ENCODE data around the gene AXIN1. TPM values are rescaled to one million over a fixed set of nuclear protein-coding genes. Genes with fewer than 3 reads are reported as not detected.

Gene AXIN1
- total and polyA plus RNA-seq, 2 donors = 20.0 to 24.1 TPM

DNA sequence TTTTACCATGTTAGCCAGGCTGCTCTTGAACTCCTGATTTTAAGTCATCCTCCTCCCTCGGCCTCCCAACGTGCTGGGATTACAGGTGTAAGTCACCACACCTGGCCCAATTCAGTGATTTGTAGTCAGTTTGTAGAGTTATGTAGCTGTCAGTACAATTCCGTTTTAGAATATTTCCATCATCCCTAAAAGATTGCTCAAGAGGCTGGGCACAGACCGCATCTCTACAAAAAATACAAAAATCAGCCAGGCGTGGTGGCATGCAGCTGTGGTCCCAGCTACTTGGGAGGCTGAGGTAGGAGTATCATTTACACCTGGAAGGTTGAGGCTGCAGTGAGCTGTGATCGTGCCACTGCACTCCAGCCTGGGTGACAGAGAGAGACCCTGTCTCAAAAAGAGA is 97.3 kb downstream of the AXIN1 start:
- H3K36me3 ChIP-seq (ENCODE audit: control insufficient read depth in 2 of 2, insufficient read depth in 2 of 2, low read length in 1 of 2) = peaks cover 20 to 35% of the 10 kb centered on the region in 2 donors
- 98% methylated on average over 6 of the region's 6 CpGs for WGBS

DNA sequence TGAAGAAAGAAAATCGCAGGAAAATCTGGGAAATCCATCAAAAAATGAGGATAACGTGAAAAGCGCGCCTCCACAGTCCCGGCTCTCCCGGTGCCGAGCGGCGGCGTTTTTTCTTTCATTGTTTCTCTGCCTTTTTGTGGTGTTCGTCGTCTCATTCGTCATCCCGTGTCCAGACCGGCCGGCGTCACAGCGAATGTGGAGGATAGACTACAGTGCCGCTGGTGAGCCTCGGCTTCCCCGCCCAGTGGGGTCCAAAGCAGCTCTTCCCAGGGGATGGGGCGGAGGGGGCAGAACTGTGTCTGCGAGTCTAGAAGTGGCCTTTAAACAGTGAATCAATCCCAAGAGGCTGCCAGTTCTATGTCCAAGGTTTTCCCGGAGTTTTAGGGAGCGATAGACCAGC is 98.1 kb downstream of the AXIN1 start:
- no peak for DNase-seq (ENCODE audit: low read depth in 6 of 9, low spot score in 9 of 9)
- no peak overlapping the region for H3K4me3 ChIP-seq (ENCODE audit: low read length in 2 of 2)
- H3K4me1 ChIP-seq (ENCODE audit: control insufficient read depth in 2 of 2, insufficient read depth in 2 of 2, low read length in 2 of 2) = peaks cover 0 to 18% of the 10 kb centered on the region in 2 donors
- H3K9me3 ChIP-seq (ENCODE audit: control insufficient read depth in 2 of 2, insufficient read depth in 1 of 2, low read length in 1 of 2) = no peaks in the 10 kb centered on the region
- peaks cover 13 to 31% of the 10 kb centered on the region in 2 donors for H3K36me3 ChIP-seq (ENCODE audit: control insufficient read depth in 2 of 2, insufficient read depth in 2 of 2, low read length in 1 of 2)
- WGBS = 96% methylated on average over 25 of the region's 25 CpGs
- H3K27me3 ChIP-seq (ENCODE audit: control insufficient read depth in 2 of 2, insufficient read depth in 1 of 2, low read length in 1 of 2) = no peaks in the 10 kb centered on the region
- no peak overlapping the region for H3K27ac ChIP-seq (ENCODE audit: low read depth in 1 of 2, low read length in 1 of 2)

More for the DNA sequence above, 97.3 kb downstream of the AXIN1 start:
- Histone ChIP-seq H3K27ac (ENCODE audit: low read depth in 1 of 2, low read length in 1 of 2) (no peak overlapping the region), H3K4me3 (ENCODE audit: low read length in 2 of 2) (no peak overlapping the region), H3K27me3 (ENCODE audit: control insufficient read depth in 2 of 2, insufficient read depth in 1 of 2, low read length in 1 of 2) (no peaks in the 10 kb centered on the region), H3K4me1 (ENCODE audit: control insufficient read depth in 2 of 2, insufficient read depth in 2 of 2, low read length in 2 of 2) (peaks cover 0 to 18% of the 10 kb centered on the region in 2 donors), H3K9me3 (ENCODE audit: control insufficient read depth in 2 of 2, insufficient read depth in 1 of 2, low read length in 1 of 2) (no peaks in the 10 kb centered on the region)
- DNase-seq (ENCODE audit: low read depth in 6 of 9, low spot score in 9 of 9) = no peak

DNA sequence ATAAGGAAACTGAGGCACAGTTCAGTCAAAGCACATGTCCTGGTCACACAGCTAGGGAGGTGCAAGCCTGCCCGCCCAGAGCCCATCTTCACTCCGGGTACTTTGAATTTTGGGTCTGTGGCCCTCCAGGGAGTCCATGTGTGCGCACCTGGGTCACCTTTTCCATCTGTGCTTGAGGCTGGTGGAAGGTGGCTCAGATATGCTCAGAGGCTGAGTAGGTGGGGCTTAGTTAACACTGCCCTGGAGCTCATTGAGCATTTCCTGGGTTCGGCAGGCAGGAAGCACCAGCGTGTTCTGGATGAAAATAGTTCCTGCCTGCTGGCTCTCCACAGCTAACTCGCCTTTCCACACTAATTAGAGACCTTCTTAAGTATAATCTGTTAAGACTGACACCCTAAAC is 98.7 kb downstream of the AXIN1 start:
- H3K27me3 ChIP-seq (ENCODE audit: control insufficient read depth in 2 of 2, insufficient read depth in 1 of 2, low read length in 1 of 2) = no peaks in the 10 kb centered on the region
- peaks cover 0 to 18% of the 10 kb centered on the region in 2 donors for H3K4me1 ChIP-seq (ENCODE audit: control insufficient read depth in 2 of 2, insufficient read depth in 2 of 2, low read length in 2 of 2)
- no peak overlapping the region for H3K27ac ChIP-seq (ENCODE audit: low read depth in 1 of 2, low read length in 1 of 2)
- no peak overlapping the region for H3K4me3 ChIP-seq (ENCODE audit: low read length in 2 of 2)
- H3K36me3 ChIP-seq (ENCODE audit: control insufficient read depth in 2 of 2, insufficient read depth in 2 of 2, low read length in 1 of 2) = peaks cover 12 to 27% of the 10 kb centered on the region in 2 donors
- DNase-seq (ENCODE audit: low read depth in 6 of 9, low spot score in 9 of 9) = peak in 1 of 9 donors; percentile 21
- H3K9me3 ChIP-seq (ENCODE audit: control insufficient read depth in 2 of 2, insufficient read depth in 1 of 2, low read length in 1 of 2) = no peaks in the 10 kb centered on the region
- 82% methylated on average over 6 of the region's 6 CpGs for WGBS

DNA sequence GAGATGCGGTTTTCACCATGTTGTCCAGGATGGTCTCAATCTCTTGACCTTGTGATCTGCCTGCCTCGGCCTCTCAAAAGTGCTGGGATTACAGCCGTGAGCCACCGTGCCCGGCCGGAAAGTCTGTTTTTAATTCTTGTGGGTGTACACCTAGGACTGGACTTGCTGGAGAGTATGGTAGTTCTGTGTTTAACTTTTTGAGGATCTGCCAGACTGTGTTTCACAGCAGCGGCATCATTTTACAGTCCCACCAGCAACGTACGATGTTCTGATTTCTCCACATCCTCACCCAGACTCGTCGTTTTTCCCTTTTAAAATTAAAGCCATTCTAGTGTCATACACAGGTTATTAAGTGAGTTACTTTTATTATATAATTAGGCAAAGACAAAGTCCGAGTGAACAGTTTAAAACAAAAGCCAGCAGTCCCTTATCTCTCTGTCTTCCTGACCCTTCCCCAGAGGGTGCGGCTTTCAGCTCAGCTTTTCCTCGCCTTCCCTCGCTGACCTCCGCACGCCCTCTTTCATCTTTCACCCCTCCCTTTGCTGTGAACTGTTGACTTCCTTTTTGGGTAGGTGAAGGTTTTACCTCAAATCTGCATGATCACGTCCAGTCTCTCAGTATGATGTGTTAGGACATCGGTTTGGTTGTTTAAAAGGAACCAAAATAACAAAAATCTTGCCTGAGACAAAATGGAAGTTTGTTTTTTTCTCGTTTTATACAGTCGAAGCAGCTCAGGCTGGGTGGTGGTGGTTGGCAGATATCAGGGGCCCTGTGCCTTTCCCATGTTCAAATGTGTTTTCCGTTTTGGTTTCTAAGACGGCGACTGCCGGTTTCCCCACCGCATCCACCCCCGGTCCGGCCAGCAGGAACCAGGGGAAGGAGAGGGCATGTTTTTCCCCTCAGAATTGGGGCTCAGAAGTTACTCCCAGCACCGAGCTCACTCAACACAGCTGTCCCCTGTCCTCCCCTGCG is 99.9 kb downstream of the AXIN1 start:
- Histone ChIP-seq H3K36me3 (ENCODE audit: control insufficient read depth in 2 of 2, insufficient read depth in 2 of 2, low read length in 1 of 2) (peaks cover 12 to 27% of the 10 kb centered on the region in 2 donors), H3K27ac (ENCODE audit: low read depth in 1 of 2, low read length in 1 of 2) (peak overlapping the region; percentile 1 to 59), H3K9me3 (ENCODE audit: control insufficient read depth in 2 of 2, insufficient read depth in 1 of 2, low read length in 1 of 2) (no peaks in the 10 kb centered on the region), H3K4me1 (ENCODE audit: control insufficient read depth in 2 of 2, insufficient read depth in 2 of 2, low read length in 2 of 2) (peaks cover 0 to 18% of the 10 kb centered on the region in 2 donors), H3K27me3 (ENCODE audit: control insufficient read depth in 2 of 2, insufficient read depth in 1 of 2, low read length in 1 of 2) (no peaks in the 10 kb centered on the region), H3K4me3 (ENCODE audit: low read length in 2 of 2) (no peak overlapping the region)
- 53% methylated on average over 30 of the region's 30 CpGs for WGBS
- peak in 6 of 9 donors; percentile 14 to 48 (median 20) for DNase-seq (ENCODE audit: low read depth in 6 of 9, low spot score in 9 of 9)

DNA sequence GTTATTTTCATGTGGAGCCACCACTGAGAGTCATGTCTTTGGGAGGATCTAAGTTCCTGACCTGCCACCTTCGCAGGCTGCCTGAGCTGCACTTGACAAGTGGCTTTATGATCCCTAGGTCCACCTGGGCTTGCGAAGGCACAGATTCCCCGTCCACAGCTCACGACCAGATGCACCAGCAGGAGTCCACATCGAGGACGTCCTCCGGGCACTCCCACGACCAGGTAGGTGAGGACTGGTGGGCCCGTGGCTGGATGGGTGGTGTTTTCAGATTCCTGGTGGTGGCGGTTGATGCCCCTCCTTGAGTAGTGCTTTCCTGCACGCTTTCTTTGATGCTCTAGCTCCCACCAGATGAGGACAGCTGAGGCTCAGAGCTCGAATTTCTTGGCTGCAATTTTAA is 103.1 kb downstream of the AXIN1 start:
- Histone ChIP-seq H3K27ac (ENCODE audit: low read depth in 1 of 2, low read length in 1 of 2) (no peak overlapping the region), H3K27me3 (ENCODE audit: control insufficient read depth in 2 of 2, insufficient read depth in 1 of 2, low read length in 1 of 2) (no peaks in the 10 kb centered on the region), H3K36me3 (ENCODE audit: control insufficient read depth in 2 of 2, insufficient read depth in 2 of 2, low read length in 1 of 2) (peaks cover 8 to 9% of the 10 kb centered on the region in 2 donors), H3K4me1 (ENCODE audit: control insufficient read depth in 2 of 2, insufficient read depth in 2 of 2, low read length in 2 of 2) (peaks cover 0 to 18% of the 10 kb centered on the region in 2 donors), H3K9me3 (ENCODE audit: control insufficient read depth in 2 of 2, insufficient read depth in 1 of 2, low read length in 1 of 2) (no peaks in the 10 kb centered on the region), H3K4me3 (ENCODE audit: low read length in 2 of 2) (no peak overlapping the region)
- no peak for DNase-seq (ENCODE audit: low read depth in 6 of 9, low spot score in 9 of 9)
- 92% methylated on average over 12 of the region's 12 CpGs for WGBS

DNA sequence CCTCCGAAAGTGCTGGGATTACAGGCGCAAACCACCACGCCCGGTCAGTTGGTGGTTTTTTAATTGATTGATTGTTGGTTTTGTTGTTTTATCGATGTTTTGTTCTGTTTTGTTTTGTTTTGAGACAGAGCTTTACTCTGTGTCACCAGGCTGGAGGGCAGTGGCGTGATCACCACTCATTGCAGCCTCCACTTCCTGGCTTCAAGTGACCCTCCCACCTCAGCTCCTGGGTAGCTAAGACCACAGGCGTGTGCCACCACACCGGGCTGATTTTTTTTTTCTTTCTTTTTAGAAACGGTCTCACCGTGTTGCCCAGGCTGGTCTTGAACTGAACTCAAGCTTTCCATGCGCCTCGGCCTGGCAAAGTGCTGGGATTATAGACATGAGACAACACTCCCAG is 105.5 kb downstream of the AXIN1 start:
- Histone ChIP-seq H3K27me3 (ENCODE audit: control insufficient read depth in 2 of 2, insufficient read depth in 1 of 2, low read length in 1 of 2) (no peaks in the 10 kb centered on the region), H3K9me3 (ENCODE audit: control insufficient read depth in 2 of 2, insufficient read depth in 1 of 2, low read length in 1 of 2) (no peaks in the 10 kb centered on the region), H3K36me3 (ENCODE audit: control insufficient read depth in 2 of 2, insufficient read depth in 2 of 2, low read length in 1 of 2) (peaks cover 0 to 7% of the 10 kb centered on the region in 2 donors), H3K4me3 (ENCODE audit: low read length in 2 of 2) (no peak overlapping the region), H3K4me1 (ENCODE audit: control insufficient read depth in 2 of 2, insufficient read depth in 2 of 2, low read length in 2 of 2) (no peaks in the 10 kb centered on the region), H3K27ac (ENCODE audit: low read depth in 1 of 2, low read length in 1 of 2) (no peak overlapping the region)
- 98% methylated on average over 12 of the region's 12 CpGs for WGBS
- no peak for DNase-seq (ENCODE audit: low read depth in 6 of 9, low spot score in 9 of 9)

DNA sequence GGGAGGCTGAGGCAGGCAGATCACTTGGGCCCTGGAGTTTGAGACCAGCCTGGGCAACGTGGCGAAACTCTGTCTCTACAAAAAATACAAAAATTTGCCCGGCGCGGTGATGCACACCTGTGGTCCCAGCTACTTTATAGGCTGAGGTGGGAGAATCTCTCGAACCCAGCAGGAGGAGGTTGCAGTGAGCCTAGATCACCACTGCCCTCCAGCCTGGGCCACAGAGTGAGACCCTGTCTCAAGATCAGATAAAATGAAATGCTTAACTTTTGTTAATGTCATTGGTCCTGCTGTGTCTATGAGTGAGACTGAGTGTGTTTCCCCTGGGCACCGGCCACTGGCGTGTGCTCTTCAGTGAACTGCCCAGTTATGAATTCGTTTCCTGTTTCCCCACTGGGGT is 107.4 kb downstream of the AXIN1 start:
- Histone ChIP-seq H3K36me3 (ENCODE audit: control insufficient read depth in 2 of 2, insufficient read depth in 2 of 2, low read length in 1 of 2) (peaks cover 0 to 2% of the 10 kb centered on the region in 2 donors), H3K9me3 (ENCODE audit: control insufficient read depth in 2 of 2, insufficient read depth in 1 of 2, low read length in 1 of 2) (no peaks in the 10 kb centered on the region), H3K27ac (ENCODE audit: low read depth in 1 of 2, low read length in 1 of 2) (no peak overlapping the region), H3K27me3 (ENCODE audit: control insufficient read depth in 2 of 2, insufficient read depth in 1 of 2, low read length in 1 of 2) (no peaks in the 10 kb centered on the region), H3K4me3 (ENCODE audit: low read length in 2 of 2) (no peak overlapping the region), H3K4me1 (ENCODE audit: control insufficient read depth in 2 of 2, insufficient read depth in 2 of 2, low read length in 2 of 2) (no peaks in the 10 kb centered on the region)
- DNase-seq (ENCODE audit: low read depth in 6 of 9, low spot score in 9 of 9) = no peak
- 97% methylated on average over 9 of the region's 9 CpGs for WGBS

DNA sequence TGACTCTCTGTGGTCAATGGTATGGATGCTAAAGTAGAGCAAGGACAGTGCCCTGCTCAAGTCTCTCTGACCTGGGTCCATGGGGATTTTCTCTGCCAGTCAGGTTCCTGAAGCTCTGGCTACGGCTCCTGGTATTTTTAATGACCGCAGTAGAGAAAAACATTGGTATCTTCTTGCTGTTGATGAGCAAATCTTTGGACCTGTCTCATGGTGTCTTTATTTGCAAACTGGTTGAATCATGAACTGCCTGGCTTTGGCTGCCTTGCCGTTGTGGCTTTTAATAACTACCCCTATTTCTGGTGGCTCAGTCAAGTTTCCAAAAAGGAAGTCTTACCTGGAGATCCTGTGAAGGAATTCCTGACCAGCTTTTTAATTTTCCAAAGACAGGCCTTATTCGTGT is 109.2 kb downstream of the AXIN1 start:
- Histone ChIP-seq H3K9me3 (ENCODE audit: control insufficient read depth in 2 of 2, insufficient read depth in 1 of 2, low read length in 1 of 2) (no peaks in the 10 kb centered on the region), H3K4me1 (ENCODE audit: control insufficient read depth in 2 of 2, insufficient read depth in 2 of 2, low read length in 2 of 2) (no peaks in the 10 kb centered on the region), H3K4me3 (ENCODE audit: low read length in 2 of 2) (no peak overlapping the region), H3K27me3 (ENCODE audit: control insufficient read depth in 2 of 2, insufficient read depth in 1 of 2, low read length in 1 of 2) (no peaks in the 10 kb centered on the region), H3K27ac (ENCODE audit: low read depth in 1 of 2, low read length in 1 of 2) (no peak overlapping the region), H3K36me3 (ENCODE audit: control insufficient read depth in 2 of 2, insufficient read depth in 2 of 2, low read length in 1 of 2) (no peaks in the 10 kb centered on the region)
- 91% methylated on average over 4 of the region's 4 CpGs for WGBS
- no peak for DNase-seq (ENCODE audit: low read depth in 6 of 9, low spot score in 9 of 9)

DNA sequence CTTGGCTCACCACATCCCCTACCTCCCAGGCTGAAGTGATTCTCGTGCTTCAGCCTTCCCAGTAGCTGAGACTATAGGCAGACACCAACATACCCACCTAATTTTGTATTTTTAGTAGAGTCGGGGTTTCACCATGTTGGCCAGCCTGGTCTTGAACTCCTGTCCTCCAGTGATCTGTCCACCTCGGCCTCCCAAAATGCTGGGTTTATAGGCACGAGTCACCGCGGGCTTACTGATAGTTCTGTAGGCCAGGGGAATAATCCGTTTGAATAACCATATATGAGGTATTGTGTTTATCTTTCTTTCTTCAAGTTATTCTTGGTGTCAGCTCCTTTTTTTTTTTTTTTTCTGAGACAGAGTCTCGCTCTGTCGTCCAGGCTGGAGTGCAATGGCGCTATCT is 110.2 kb downstream of the AXIN1 start:
- Histone ChIP-seq H3K27ac (ENCODE audit: low read depth in 1 of 2, low read length in 1 of 2) (peak overlapping the region in 1 of 2 donors; percentile 5), H3K9me3 (ENCODE audit: control insufficient read depth in 2 of 2, insufficient read depth in 1 of 2, low read length in 1 of 2) (no peaks in the 10 kb centered on the region), H3K36me3 (ENCODE audit: control insufficient read depth in 2 of 2, insufficient read depth in 2 of 2, low read length in 1 of 2) (no peaks in the 10 kb centered on the region), H3K27me3 (ENCODE audit: control insufficient read depth in 2 of 2, insufficient read depth in 1 of 2, low read length in 1 of 2) (no peaks in the 10 kb centered on the region), H3K4me1 (ENCODE audit: control insufficient read depth in 2 of 2, insufficient read depth in 2 of 2, low read length in 2 of 2) (no peaks in the 10 kb centered on the region), H3K4me3 (ENCODE audit: low read length in 2 of 2) (no peak overlapping the region)
- 92% methylated on average over 10 of the region's 10 CpGs for WGBS
- DNase-seq (ENCODE audit: low read depth in 6 of 9, low spot score in 9 of 9) = no peak

Data from thymus (tissue), 11 donors.